ENCODE data around the gene IGHMBP2.

DNA sequence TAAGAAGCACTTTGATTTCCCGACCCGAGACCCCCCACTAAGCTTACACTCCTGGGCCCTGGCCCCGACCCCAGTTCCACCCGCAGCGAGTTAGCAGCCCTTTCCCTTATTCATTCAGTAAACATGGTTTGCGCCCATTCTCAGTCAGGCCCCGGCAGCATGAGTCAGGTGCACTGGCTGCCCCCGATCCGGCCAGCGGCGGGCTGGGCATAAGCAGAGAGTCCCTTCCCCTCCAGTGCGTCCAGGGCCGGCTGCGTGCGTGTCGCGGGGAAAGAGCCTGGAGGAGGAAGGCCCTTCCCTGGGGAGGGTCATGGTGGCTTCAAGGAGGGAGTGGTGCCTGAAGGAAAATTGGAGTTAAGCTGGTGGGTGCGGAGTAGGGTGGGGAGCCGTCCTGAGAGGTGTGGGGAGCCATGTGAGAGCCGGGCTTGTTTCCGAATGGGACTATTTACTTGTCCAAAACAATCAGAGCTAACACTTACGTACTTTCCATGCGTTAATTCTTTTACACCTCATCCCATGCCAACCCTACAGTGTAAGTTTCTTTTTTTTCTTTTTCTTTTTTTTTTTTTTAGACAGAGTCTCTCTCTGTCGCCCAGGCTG lies 657 bp downstream of the IGHMBP2 start:
- TF ChIP-seq, protein P1, sequence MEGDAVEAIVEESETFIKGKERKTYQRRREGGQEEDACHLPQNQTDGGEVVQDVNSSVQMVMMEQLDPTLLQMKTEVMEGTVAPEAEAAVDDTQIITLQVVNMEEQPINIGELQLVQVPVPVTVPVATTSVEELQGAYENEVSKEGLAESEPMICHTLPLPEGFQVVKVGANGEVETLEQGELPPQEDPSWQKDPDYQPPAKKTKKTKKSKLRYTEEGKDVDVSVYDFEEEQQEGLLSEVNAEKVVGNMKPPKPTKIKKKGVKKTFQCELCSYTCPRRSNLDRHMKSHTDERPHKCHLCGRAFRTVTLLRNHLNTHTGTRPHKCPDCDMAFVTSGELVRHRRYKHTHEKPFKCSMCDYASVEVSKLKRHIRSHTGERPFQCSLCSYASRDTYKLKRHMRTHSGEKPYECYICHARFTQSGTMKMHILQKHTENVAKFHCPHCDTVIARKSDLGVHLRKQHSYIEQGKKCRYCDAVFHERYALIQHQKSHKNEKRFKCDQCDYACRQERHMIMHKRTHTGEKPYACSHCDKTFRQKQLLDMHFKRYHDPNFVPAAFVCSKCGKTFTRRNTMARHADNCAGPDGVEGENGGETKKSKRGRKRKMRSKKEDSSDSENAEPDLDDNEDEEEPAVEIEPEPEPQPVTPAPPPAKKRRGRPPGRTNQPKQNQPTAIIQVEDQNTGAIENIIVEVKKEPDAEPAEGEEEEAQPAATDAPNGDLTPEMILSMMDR (conservative IDR thresholded peaks at IDR 0.05; ENCODE audit: low read depth in 2 of 2) = no peak
- TF ChIP-seq EZH2 (IDR thresholded peaks at IDR 0.05; ENCODE audit: low read depth, unreplicated experiment) (no peak), CREB1 (CRISPR knock-in tag; IDR thresholded peaks at IDR 0.05; ENCODE audit: low read depth) (no peak), POLR2AphosphoS5 (IDR thresholded peaks at IDR 0.05; ENCODE audit: low read depth) (no peak), JUNB (IDR thresholded peaks at IDR 0.05; ENCODE audit: unreplicated experiment) (no peak), EZH2phosphoT487 (IDR thresholded peaks at IDR 0.05; ENCODE audit: unreplicated experiment) (no peak), ZNF331 (CRISPR knock-in tag; IDR thresholded peaks at IDR 0.05; ENCODE audit: low read depth) (no peak), NANOG (IDR thresholded peaks at IDR 0.05; ENCODE audit: borderline replicate concordance) (no peak)
- TF ChIP-seq, protein P2, sequence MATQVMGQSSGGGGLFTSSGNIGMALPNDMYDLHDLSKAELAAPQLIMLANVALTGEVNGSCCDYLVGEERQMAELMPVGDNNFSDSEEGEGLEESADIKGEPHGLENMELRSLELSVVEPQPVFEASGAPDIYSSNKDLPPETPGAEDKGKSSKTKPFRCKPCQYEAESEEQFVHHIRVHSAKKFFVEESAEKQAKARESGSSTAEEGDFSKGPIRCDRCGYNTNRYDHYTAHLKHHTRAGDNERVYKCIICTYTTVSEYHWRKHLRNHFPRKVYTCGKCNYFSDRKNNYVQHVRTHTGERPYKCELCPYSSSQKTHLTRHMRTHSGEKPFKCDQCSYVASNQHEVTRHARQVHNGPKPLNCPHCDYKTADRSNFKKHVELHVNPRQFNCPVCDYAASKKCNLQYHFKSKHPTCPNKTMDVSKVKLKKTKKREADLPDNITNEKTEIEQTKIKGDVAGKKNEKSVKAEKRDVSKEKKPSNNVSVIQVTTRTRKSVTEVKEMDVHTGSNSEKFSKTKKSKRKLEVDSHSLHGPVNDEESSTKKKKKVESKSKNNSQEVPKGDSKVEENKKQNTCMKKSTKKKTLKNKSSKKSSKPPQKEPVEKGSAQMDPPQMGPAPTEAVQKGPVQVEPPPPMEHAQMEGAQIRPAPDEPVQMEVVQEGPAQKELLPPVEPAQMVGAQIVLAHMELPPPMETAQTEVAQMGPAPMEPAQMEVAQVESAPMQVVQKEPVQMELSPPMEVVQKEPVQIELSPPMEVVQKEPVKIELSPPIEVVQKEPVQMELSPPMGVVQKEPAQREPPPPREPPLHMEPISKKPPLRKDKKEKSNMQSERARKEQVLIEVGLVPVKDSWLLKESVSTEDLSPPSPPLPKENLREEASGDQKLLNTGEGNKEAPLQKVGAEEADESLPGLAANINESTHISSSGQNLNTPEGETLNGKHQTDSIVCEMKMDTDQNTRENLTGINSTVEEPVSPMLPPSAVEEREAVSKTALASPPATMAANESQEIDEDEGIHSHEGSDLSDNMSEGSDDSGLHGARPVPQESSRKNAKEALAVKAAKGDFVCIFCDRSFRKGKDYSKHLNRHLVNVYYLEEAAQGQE (IDR thresholded peaks at IDR 0.05; ENCODE audit: unreplicated experiment) = no peak
- TF ChIP-seq, protein P3, sequence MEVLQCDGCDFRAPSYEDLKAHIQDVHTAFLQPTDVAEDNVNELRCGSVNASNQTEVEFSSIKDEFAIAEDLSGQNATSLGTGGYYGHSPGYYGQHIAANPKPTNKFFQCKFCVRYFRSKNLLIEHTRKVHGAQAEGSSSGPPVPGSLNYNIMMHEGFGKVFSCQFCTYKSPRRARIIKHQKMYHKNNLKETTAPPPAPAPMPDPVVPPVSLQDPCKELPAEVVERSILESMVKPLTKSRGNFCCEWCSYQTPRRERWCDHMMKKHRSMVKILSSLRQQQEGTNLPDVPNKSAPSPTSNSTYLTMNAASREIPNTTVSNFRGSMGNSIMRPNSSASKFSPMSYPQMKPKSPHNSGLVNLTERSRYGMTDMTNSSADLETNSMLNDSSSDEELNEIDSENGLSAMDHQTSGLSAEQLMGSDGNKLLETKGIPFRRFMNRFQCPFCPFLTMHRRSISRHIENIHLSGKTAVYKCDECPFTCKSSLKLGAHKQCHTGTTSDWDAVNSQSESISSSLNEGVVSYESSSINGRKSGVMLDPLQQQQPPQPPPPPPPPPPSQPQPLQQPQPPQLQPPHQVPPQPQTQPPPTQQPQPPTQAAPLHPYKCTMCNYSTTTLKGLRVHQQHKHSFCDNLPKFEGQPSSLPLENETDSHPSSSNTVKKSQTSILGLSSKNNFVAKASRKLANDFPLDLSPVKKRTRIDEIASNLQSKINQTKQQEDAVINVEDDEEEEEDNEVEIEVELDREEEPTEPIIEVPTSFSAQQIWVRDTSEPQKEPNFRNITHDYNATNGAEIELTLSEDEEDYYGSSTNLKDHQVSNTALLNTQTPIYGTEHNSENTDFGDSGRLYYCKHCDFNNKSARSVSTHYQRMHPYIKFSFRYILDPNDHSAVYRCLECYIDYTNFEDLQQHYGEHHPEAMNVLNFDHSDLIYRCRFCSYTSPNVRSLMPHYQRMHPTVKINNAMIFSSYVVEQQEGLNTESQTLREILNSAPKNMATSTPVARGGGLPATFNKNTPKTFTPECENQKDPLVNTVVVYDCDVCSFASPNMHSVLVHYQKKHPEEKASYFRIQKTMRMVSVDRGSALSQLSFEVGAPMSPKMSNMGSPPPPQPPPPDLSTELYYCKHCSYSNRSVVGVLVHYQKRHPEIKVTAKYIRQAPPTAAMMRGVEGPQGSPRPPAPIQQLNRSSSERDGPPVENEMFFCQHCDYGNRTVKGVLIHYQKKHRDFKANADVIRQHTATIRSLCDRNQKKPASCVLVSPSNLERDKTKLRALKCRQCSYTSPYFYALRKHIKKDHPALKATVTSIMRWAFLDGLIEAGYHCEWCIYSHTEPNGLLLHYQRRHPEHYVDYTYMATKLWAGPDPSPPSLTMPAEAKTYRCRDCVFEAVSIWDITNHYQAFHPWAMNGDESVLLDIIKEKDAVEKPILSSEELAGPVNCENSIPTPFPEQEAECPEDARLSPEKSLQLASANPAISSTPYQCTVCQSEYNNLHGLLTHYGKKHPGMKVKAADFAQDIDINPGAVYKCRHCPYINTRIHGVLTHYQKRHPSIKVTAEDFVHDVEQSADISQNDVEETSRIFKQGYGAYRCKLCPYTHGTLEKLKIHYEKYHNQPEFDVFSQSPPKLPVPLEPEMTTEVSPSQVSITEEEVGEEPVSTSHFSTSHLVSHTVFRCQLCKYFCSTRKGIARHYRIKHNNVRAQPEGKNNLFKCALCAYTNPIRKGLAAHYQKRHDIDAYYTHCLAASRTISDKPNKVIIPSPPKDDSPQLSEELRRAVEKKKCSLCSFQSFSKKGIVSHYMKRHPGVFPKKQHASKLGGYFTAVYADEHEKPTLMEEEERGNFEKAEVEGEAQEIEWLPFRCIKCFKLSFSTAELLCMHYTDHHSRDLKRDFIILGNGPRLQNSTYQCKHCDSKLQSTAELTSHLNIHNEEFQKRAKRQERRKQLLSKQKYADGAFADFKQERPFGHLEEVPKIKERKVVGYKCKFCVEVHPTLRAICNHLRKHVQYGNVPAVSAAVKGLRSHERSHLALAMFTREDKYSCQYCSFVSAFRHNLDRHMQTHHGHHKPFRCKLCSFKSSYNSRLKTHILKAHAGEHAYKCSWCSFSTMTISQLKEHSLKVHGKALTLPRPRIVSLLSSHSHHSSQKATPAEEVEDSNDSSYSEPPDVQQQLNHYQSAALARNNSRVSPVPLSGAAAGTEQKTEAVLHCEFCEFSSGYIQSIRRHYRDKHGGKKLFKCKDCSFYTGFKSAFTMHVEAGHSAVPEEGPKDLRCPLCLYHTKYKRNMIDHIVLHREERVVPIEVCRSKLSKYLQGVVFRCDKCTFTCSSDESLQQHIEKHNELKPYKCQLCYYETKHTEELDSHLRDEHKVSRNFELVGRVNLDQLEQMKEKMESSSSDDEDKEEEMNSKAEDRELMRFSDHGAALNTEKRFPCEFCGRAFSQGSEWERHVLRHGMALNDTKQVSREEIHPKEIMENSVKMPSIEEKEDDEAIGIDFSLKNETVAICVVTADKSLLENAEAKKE (CRISPR knock-in tag; IDR thresholded peaks at IDR 0.05) = no peak
